Stimulated activated CD4-positive, alpha-beta T cell treated with anti-CD3 and anti-CD28 coated beads, Interleukin-15, amount 100 ng/mL, for 24 hours (primary cell): Measurements from ENCODE around the gene PRF1.
"Not testable (repeated sequence)": the region's sequence is repeated elsewhere in the genome, so short reads cannot be mapped to it uniquely, and the experiment has no call there.

Experiments
- DNase-seq: peaks from one replicate; pipeline ENCODE4 v3.0.0-alpha.2; 2020

Gene PRF1

GRCh38 chr10:70602665-70603448 lies at the start of gene PRF1:
TSS of gene PRF1 (minus strand) at chr10:70602741. CDS start at chr10:70600902, 1,839 bp downstream.
- DNase-seq = peak; percentile 81

DNA sequence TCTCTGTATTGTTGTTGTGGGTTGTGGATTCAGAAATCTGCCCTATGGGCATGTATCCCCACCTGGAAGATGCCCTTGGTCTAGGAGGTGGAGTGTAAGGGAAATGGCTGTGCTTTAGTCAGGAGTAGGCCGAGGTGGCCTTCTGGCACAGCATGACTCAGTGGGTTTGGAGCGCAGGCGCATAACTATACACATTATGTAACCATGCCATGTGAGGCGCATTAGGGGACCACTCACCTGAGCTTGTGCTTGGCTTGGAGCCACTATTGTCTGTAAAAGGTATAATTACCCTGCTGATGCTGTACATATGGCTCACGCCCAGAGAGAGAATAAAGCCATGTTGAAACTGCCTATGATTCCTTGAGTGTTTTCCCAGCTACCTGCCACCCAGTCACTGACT lies 49.1 kb upstream of the PRF1 start:
- DNase-seq = no peak

DNA sequence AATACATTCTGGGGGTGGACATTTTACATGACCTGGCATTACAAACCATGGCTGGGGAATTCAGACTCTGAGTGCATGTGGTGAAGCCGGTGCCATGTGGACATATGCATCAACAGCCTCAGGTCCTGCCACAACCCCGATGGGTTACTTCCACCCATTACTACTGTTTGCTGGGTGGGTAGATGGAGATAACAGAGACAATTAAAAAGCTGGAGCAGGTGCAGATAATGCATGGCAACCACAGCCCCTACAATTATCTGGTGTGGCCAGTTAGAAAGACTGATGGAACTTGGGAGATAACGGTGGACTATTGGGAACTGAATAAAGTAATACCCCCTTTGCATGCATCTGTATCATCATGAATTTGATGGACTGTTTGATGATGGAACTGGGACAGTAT lies 48.2 kb upstream of the PRF1 start:
- DNase-seq = no peak

GRCh38 chr10:70650104-70650503 lies 47.6 kb upstream of the PRF1 start:
- no peak for DNase-seq

DNA sequence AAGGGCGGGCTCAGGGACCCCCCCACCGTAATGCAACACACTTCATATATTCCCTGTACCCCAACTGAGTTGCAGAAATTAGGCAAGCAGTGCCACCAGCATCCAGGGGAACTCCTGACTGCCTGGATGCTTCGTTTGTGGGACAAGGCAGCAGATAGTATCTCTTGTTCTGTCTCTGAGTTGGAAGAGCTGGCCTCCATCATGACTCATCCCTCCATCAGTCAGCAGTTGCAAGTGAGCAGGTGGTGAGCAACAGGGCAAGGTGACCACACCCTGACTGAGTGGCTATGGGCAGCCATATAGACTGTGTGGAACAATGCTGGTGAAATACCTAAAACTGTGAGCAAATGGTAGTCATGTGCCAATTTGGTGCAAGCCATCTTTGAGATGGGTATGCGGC lies 47.0 kb upstream of the PRF1 start:
- peak; percentile 8 for DNase-seq

DNA sequence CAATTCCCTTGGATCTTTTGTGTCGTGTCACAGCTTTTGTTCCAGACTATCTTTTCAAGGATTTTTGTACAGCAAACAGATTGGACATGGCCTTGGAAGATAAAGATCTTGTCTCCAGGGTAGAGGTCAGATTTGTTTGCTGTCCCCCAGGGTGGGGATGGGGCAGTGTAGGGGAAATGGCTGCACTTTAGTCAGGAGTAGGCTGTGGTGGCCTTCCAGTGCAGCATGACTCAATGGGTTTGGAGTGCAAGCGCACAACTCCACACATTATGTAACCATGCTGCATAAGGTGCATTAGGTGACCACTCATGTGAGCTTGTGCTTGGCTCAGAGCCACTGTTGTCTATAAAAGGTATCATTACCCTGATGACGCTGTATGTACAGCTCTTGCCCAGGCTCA lies 45.9 kb upstream of the PRF1 start:
- no peak for DNase-seq

GRCh38 chr10:70647086-70647485 lies 44.5 kb upstream of the PRF1 start:
- no peak for DNase-seq

GRCh38 chr10:70644959-70645358 lies 42.4 kb upstream of the PRF1 start:
- not testable (repeated sequence) for DNase-seq

- DNase-seq = not testable (repeated sequence)
Measured at GRCh38 chr10:70643272-70643671, 40.7 kb upstream of the PRF1 start.

DNA sequence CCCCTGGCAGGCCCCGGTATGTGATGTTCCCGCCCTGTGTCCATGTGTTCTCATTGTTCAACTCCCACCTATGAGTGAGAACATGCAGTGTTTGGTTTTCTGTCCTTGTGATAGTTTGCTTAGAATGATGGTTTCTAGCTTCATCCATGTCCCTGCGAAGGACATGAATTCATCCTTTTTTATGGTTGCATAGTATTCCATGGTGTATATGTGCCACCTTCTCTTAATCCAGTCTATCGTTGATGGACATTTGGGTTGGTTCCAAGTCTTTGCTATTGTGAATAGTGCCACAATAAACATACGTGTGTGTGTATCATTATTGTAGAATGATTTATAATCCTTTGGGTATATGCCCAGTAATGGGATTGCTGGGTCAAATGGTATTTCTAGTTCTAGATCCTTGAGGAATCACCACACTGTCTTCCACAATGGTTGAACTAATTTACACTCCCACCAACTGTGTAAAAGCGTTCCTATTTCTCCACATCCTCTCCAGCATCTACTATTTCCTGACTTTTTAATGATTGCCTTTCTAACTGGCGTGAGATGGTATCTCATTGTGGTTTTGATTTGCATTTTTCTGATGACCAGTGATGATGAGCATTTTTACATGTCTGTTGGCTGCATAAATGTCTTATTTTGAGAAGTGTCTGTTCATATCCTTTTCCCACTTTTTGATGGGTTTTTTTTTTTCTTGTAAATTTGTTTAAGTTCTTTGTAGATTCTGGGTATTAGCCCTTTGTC lies 37.3 kb upstream of the PRF1 start:
- DNase-seq = not testable (repeated sequence)

GRCh38 chr10:70634515-70634914 lies 32.0 kb upstream of the PRF1 start:
- not testable (repeated sequence) for DNase-seq

DNA sequence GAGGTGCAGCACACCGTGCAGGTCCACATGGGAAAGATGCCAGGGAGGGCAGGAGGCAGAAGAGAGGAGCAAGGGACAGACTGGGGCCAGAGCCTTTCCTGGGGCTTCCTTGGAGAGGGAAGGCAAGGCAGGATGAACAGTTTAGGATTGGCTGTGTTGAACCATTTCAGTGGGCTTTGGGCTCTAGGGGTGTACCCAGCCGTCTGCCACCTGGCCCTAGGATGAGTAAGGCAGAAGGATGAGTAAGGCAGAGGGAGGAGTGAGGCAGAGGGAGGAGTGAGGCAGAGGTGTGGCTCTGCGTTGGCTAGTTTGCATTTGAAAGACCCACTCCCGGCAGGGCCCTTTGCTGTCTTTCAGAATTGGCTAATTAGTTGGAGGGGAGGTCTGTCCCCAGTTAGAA lies 31.5 kb upstream of the PRF1 start:
- DNase-seq = no peak

GRCh38 chr10:70631735-70632134 lies 29.2 kb upstream of the PRF1 start:
- DNase-seq = not testable (repeated sequence)

DNA sequence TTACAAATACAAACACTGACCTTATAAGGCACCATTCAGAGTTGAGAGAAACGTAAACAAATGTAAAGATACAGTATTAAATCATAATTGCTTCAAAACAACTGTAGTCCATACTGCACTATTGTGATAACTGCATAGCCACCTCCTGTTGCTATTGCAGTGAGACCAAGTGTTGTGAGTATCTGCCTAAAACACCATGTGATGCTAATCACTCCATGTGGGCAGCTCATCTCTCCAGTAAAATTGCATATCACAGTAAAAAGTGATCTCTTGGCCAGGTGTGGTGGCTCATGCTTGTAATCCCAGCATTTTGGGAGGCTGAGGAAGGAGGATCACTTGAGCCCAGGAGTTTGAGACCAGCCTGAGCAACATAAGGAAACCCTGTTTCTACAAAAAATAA lies 26.8 kb upstream of the PRF1 start:
- no peak for DNase-seq

DNA sequence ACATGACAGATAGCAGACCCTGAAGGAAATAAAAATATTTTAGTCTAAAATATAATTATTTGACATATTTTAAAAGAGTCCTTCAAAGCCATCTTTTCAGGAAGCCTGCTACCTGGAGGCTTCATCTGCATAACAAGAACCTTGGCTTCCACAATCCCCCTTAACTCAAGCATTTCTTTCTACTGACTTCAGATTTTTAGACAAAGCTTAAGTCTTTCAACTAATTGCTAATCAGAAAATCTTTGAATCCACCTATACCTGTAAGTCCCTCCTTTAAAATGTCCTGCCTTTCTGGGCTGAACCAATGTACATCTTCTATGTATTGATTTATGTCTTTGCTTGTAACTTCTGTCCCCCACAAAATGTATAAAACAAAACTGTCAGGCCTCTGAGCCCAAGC lies 23.5 kb upstream of the PRF1 start:
- DNase-seq = no peak

GRCh38 chr10:70622981-70623844 lies 20.7 kb upstream of the PRF1 start:
- no peak for DNase-seq

DNA sequence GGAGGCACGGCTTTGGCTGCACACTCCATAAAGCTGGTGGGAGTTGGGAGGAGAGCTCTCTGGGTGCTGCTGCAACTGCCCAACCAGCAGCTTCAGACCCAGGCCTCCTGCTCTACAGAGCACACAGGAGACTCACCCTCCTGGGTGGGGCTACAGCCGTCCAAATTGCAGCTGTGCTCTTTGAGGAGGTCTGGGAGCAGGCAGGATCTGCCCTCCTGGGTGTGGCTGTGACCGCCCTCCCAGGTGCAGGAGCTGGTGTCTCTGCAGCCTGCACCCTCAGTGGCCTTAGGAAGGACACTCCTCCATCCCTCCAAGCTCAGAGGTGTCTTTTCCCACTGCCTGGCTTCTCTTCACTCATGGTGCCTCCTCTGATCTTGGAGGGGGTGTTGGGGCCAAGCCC lies 20.0 kb upstream of the PRF1 start:
- DNase-seq = no peak

DNA sequence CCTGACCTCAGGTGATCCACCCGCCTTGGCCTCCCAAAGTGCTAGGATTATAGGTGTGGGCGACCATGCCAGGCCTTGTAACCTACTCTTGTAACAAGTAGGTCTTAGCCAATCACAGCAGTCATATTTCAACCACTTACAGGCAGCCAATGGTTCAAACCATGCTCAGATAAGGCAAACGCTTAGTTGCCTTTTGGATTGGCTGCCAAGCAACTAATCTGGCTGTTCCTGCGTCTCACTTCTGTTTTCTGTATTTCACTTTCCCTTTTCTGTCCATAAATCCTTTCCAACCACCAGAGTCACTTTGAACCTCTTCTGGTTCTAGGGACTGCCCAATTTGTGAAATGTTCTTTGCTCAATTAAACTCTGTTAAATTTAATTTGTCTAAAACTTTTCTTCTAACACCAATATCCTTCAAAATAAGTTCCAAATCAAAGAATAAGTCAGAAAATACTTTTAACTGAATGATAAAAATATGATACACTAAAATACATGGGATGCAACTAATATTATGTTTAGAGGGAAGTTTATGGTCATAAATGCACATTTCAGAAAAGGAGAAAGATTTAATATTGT lies 19.1 kb upstream of the PRF1 start:
- no peak for DNase-seq

DNA sequence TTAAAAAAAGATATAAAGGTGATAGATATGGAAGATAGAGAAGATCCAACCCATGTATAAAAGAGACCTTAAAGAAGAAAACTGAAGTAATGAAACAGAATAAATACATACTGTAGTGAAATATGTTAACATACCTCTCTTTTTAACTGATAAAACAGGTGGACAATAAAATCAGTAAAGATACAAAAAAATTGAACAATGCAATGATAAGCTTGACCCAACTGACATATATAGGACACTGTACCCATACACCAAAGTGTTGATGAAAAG lies 17.4 kb upstream of the PRF1 start:
- DNase-seq = no peak

DNA sequence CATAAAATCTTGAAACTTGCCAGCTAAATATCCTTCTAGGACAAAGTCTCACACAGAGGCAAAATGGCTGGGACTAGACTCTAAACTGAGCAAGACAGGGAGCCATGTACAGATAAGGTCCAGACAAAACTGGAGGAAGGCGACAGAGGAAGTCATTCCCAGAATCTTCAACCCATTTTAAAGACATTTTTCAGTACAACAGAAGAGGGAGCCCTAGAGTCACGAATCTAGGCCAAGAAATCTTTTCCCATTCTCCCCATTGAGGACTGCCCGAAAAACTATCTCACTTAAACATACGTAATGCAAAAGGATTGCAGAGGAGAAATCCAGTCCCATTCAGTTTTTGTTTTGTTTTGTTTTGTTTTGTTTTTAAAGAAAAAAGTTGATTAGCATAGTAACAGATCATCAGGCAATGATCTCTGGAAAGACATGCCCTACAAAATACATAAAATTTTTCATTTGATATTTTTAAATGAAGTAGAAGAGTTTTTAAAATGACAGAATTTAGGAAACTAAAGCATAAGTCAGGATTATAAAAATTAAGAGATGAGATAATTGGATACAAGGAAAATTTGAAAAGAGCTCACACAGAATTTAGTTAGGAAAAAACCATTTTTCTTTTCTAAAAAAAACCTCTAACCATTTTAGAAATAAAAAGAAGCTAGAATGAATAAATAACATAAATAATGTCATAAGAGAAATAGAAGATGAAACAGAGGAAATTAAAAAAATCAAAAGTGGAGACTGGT lies 16.9 kb upstream of the PRF1 start:
- DNase-seq = no peak

DNA sequence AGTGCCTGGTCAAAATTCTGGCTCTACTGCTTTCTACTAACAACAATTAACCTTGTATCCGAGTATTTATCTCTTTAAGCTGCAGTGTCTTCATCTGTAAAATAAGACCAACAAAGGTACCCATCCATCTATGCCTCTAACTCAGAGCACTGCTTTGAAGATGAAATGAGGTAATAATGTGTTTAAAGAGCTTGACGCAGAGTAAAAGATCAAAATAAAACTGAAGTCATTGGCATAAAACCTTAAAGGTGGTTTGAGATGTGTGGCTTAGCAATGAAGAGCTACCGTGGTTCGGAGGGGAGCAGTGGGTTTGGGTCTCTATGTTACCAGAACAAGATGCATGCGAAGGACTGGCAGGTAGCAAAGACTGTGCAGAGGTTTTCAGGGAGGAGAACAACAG lies 16.1 kb upstream of the PRF1 start:
- DNase-seq = no peak

- peak; percentile 46 for DNase-seq
Measured at GRCh38 chr10:70617798-70618568, 15.4 kb upstream of the PRF1 start.
